IMR-90 (cell line): ENCODE measurements around the gene GPRIN3. TPM values are rescaled to one million over a fixed set of nuclear protein-coding genes. Genes with fewer than 3 reads are reported as not detected.

ENCODE experiments used
- ATAC-seq: fragments of 200-7000 bp; cut with Tn5 transposase; 2 replicates; pipeline ENCODE4 v1.9.1; 2020; ENCODE audit warnings: low read depth, mild to moderate bottlenecking, moderate library complexity
- BruUV-seq: library from RNA; stranded (reverse); fragments of 400-500 nt; replicated peaks from 2 replicates; lab custom pipeline; 2021; lab: Mats Ljungman, UMichigan
- CTCF ChIA-PET: fragments of 300-600 bp; formaldehyde crosslinking; extraction: SDS; loops from one replicate; lab custom pipeline; 2021; ENCODE audit warnings: antibody characterized with exemption; lab: Yijun Ruan, JAX
- POLR2A ChIA-PET: fragments of 300-600 bp; sonication (Branson Sonifier 250); formaldehyde crosslinking; loops from one replicate; lab custom pipeline; 2022; ENCODE audit warnings: antibody characterized with exemption; ENCODE audit not compliant: unreplicated experiment; lab: Charles Lee
- DNase-seq: peaks from one replicate; pipeline ENCODE4 v3.0.0; 2013
- H2AFZ ChIP-seq: replicated peaks from 2 replicates; pipeline ENCODE3; 2013; ENCODE audit warnings: low read length, mild to moderate bottlenecking; ENCODE audit not compliant: poor library complexity
- H2AK5ac ChIP-seq: 2 replicates; pipeline ENCODE4 v1.6.1; 2013; ENCODE audit warnings: low read depth, low read length, inconsistent platforms
- H2AK9ac ChIP-seq: replicated peaks from 2 replicates; pipeline ENCODE3; 2013; ENCODE audit warnings: mild to moderate bottlenecking, low read depth, low read length, moderate library complexity; ENCODE audit not compliant: poor library complexity
- H2BK120ac ChIP-seq: 2 replicates; pipeline ENCODE4 v1.6.1; 2013; ENCODE audit warnings: low read depth, low read length, inconsistent platforms
- H2BK15ac ChIP-seq: 3 replicates; pipeline ENCODE4 v1.6.1; 2013; ENCODE audit warnings: low read depth, low read length, inconsistent platforms
- H2BK20ac ChIP-seq: 2 replicates; pipeline ENCODE4 v1.6.1; 2013; ENCODE audit warnings: low read depth, mild to moderate bottlenecking, inconsistent platforms, low read length, moderate library complexity
- H2BK5ac ChIP-seq: 2 replicates; pipeline ENCODE4 v1.6.1; 2013; ENCODE audit warnings: mild to moderate bottlenecking, low read depth, low read length, inconsistent platforms; ENCODE audit not compliant: poor library complexity, severe bottlenecking
- H3K14ac ChIP-seq: replicated peaks from 2 replicates; pipeline ENCODE4 v1.6.1; 2013; ENCODE audit warnings: low read depth, low read length, inconsistent platforms
- H3K18ac ChIP-seq: 2 replicates; pipeline ENCODE4 v1.6.1; 2013; ENCODE audit warnings: low read depth, low read length, control low read depth
- H3K23ac ChIP-seq: 2 replicates; pipeline ENCODE4 v1.6.1; 2013; ENCODE audit warnings: low read depth, low read length, inconsistent platforms
- H3K27ac ChIP-seq: 2 replicates; pipeline ENCODE4 v1.5.1; 2013; ENCODE audit warnings: mild to moderate bottlenecking, control low read depth, low read length; ENCODE audit not compliant: insufficient read depth
- H3K27me3 ChIP-seq: 2 replicates; pipeline ENCODE4 v1.6.1; 2013; ENCODE audit warnings: low read length; ENCODE audit not compliant: control insufficient read depth, insufficient read depth
- H3K36me3 ChIP-seq: 2 replicates; pipeline ENCODE4 v1.6.1; 2013; ENCODE audit warnings: low read length, mixed read lengths; ENCODE audit not compliant: control insufficient read depth, insufficient read depth
- H3K4ac ChIP-seq: 2 replicates; pipeline ENCODE4 v1.6.1; 2013; ENCODE audit warnings: low read depth, low read length, inconsistent platforms
- H3K4me1 ChIP-seq: 2 replicates; pipeline ENCODE4 v1.6.1; 2013; ENCODE audit warnings: low read length, mixed read lengths; ENCODE audit not compliant: control insufficient read depth, insufficient read depth
- H3K4me2 ChIP-seq: 2 replicates; pipeline ENCODE4 v1.6.1; 2013; ENCODE audit warnings: low read depth, mild to moderate bottlenecking, control low read depth, low read length, moderate library complexity
- H3K4me3 ChIP-seq: 2 replicates; pipeline ENCODE4 v1.5.1; 2013; ENCODE audit warnings: low read depth, mild to moderate bottlenecking, control low read depth, low read length, moderate library complexity; ENCODE audit not compliant: insufficient read depth
- H3K56ac ChIP-seq: 2 replicates; pipeline ENCODE4 v1.6.1; 2013; ENCODE audit warnings: low read length, inconsistent platforms; ENCODE audit not compliant: insufficient read depth; ENCODE audit errors: extremely low read depth
- H3K79me1 ChIP-seq, 2 experiments: 2 replicates each; pipeline ENCODE4 v1.6.1; 2013; ENCODE audit warnings: low read length in 2 of 2, inconsistent platforms in 1 of 2, low read depth in 1 of 2
- H3K9ac ChIP-seq: 2 replicates; pipeline ENCODE4 v1.6.1; 2013; ENCODE audit warnings: low read depth, low read length, control low read depth
- H3K9me1 ChIP-seq: 2 replicates; pipeline ENCODE4 v1.6.1; 2013; ENCODE audit warnings: low read length, inconsistent platforms; ENCODE audit not compliant: insufficient read depth
- H3K9me3 ChIP-seq: 2 replicates; pipeline ENCODE4 v1.6.1; 2013; ENCODE audit warnings: low read length; ENCODE audit not compliant: control insufficient read depth, insufficient read depth
- H4K20me1 ChIP-seq: 2 replicates; pipeline ENCODE4 v1.6.1; 2013; ENCODE audit warnings: low read length, inconsistent platforms; ENCODE audit not compliant: insufficient read depth
- H4K5ac ChIP-seq: 2 replicates; pipeline ENCODE4 v1.6.1; 2013; ENCODE audit warnings: mild to moderate bottlenecking, low read depth, low read length, control low read depth
- H4K8ac ChIP-seq, 2 experiments: 2 replicates each; pipeline ENCODE4 v1.6.1; 2013; ENCODE audit warnings: low read depth in 2 of 2, low read length in 2 of 2, control low read depth in 1 of 2, inconsistent platforms in 1 of 2
- H4K91ac ChIP-seq: 2 replicates; pipeline ENCODE4 v1.6.1; 2013; ENCODE audit warnings: low read depth, low read length, inconsistent platforms; ENCODE audit not compliant: insufficient read depth
- CHD1 ChIP-seq: IDR thresholded peaks from 2 replicates; pipeline ENCODE4 v1.6.1; 2012; ENCODE audit warnings: low read depth, low read length, improper control_type of control experiment
- MAFK ChIP-seq: IDR thresholded peaks from 2 replicates; pipeline ENCODE4 v1.6.1; 2012; ENCODE audit warnings: low read depth, low read length, improper control_type of control experiment
- MAZ ChIP-seq: IDR thresholded peaks from 2 replicates; pipeline ENCODE4 v1.6.1; 2012; ENCODE audit warnings: low read depth, mild to moderate bottlenecking, low read length, improper control_type of control experiment, moderate library complexity, borderline replicate concordance
- MXI1 ChIP-seq: IDR thresholded peaks from 2 replicates; pipeline ENCODE4 v1.6.1; 2012; ENCODE audit warnings: low read depth, mild to moderate bottlenecking, low read length, moderate library complexity, borderline replicate concordance
- POLR2A ChIP-seq: IDR thresholded peaks from 2 replicates; pipeline ENCODE4 v1.6.1; 2012; ENCODE audit warnings: mild to moderate bottlenecking, low read depth, low read length
- RAD21 ChIP-seq: IDR thresholded peaks from 2 replicates; pipeline ENCODE4 v1.6.1; 2012; ENCODE audit warnings: low read length, improper control_type of control experiment
- RCOR1 ChIP-seq: IDR thresholded peaks from 2 replicates; pipeline ENCODE4 v1.6.1; 2012; ENCODE audit warnings: mild to moderate bottlenecking, low read length, improper control_type of control experiment; ENCODE audit not compliant: insufficient replicate concordance
- SMC3 ChIP-seq: fragments of 150-350 bp; IDR thresholded peaks from 2 replicates; pipeline ENCODE4 v1.6.1; 2016; ENCODE audit warnings: low read depth, mild to moderate bottlenecking, antibody characterized with exemption, low read length, moderate library complexity
- WGBS, 2 experiments: methylation state at CpG; one replicate each; pipeline versions ENCODE4 v1.1.5 to v1.1.7; 2013; ENCODE audit warnings: missing lambda C conversion rate in 2 of 2; ENCODE audit not compliant: insufficient read length in 1 of 2; ENCODE audit errors: extremely low coverage in 2 of 2; 5-methylcytosine and 5-hydroxymethylcytosine counted together
- dilution Hi-C: fragments of 300-500 bp; cut with HindIII; formaldehyde crosslinking; loops from one replicate; pipeline ENCODE4 v1.14.3; 2018; ENCODE audit warnings: low sequenced_read_pairs; ENCODE audit not compliant: unreplicated experiment
- in situ Hi-C: fragments of 300-500 bp; cut with MboI; formaldehyde crosslinking; loops from 3 replicates; pipeline ENCODE4 v1.14.3; 2019; ENCODE audit warnings: low sequenced_read_pairs, inconsistent platforms, mixed read lengths
- intact Hi-C: fragments of 100-400 bp; cut with micrococcal nuclease; formaldehyde crosslinking; loops from 2 replicates; pipeline ENCODE4 v1.10.0; 2022
- polyA plus RNA-seq, 3 experiments: library from polyadenylated mRNA; depleted of rRNA; stranded (reverse); fragments of >200 nt; gene quantifications; 2 replicates each; pipeline ENCODE4 v1.2.3, GENCODE V29; 2012; ENCODE audit warnings: low replicate concordance in 1 of 3
- total RNA-seq: library from RNA; depleted of rRNA; stranded (reverse); fragments of >200 nt; gene quantifications from 2 replicates; pipeline ENCODE4 v1.2.3, GENCODE V29; 2012
- TF ChIP-seq, protein P1 (sequence below): conservative IDR thresholded peaks from 2 replicates; pipeline ENCODE4 v1.5.1; 2012; ENCODE audit warnings: mild to moderate bottlenecking, low read depth, low read length, improper control_type of control experiment

The GPRIN3 gene
- total and polyA plus RNA-seq, 2 of the 4 experiments (the other 2 are of a cell fraction), result under 0.01 TPM; not detected in 1

DNA sequence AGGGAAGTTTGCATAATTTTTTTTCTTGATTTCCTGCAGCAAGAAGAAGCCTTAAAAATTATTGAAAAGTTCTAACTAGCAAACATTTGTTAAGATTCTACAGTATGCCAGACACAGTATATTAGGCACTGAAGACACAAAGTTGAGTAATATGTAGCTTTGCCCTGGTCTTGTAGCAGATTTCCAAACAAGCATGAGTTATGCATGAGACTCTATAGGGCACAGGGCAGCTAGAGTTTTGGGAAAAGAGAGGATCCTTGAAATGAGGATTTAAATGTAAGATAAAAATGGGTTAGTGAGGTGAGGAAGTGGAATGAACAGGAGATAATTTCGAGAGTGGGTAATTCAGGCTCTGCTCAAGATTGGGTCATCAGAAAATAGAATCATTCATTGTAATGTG lies 8.6 kb upstream of the GPRIN3 start:
- peaks cover 2% of the 10 kb centered on the region; the same call in 1 of the 2 replicates for H3K4me1 ChIP-seq
- no peak overlapping the region for H2AK5ac ChIP-seq
- no peak overlapping the region for H3K18ac ChIP-seq
- no peak overlapping the region for H3K56ac ChIP-seq
- WGBS, 2 experiments, result 100% methylated on average over 1 of the region's 1 CpG; no CpG with 5 or more reads in 1 of the 2 experiments
- no peak overlapping the region for H4K5ac ChIP-seq
- no peak overlapping the region for H2BK15ac ChIP-seq
- H3K14ac ChIP-seq, result no peak overlapping the region
- H2BK5ac ChIP-seq, result no peak overlapping the region
- no peaks in the 10 kb centered on the region for H3K79me1 ChIP-seq
- no peak overlapping the region for H3K4me2 ChIP-seq
- no peak overlapping the region for H2AFZ ChIP-seq
- no peak overlapping the region for H2AK9ac ChIP-seq
- H3K4ac ChIP-seq, result no peak overlapping the region
- no peaks in the 10 kb centered on the region; the same call in 1 of the 2 replicates for H3K27me3 ChIP-seq
- H3K9me3 ChIP-seq, result no peaks in the 10 kb centered on the region
- TF ChIP-seq CHD1 (no peak), RAD21 (no peak), MXI1 (no peak), SMC3 (no peak), RCOR1 (no peak), MAFK (no peak), POLR2A (no peak), MAZ (no peak)
- TF ChIP-seq, protein P1, sequence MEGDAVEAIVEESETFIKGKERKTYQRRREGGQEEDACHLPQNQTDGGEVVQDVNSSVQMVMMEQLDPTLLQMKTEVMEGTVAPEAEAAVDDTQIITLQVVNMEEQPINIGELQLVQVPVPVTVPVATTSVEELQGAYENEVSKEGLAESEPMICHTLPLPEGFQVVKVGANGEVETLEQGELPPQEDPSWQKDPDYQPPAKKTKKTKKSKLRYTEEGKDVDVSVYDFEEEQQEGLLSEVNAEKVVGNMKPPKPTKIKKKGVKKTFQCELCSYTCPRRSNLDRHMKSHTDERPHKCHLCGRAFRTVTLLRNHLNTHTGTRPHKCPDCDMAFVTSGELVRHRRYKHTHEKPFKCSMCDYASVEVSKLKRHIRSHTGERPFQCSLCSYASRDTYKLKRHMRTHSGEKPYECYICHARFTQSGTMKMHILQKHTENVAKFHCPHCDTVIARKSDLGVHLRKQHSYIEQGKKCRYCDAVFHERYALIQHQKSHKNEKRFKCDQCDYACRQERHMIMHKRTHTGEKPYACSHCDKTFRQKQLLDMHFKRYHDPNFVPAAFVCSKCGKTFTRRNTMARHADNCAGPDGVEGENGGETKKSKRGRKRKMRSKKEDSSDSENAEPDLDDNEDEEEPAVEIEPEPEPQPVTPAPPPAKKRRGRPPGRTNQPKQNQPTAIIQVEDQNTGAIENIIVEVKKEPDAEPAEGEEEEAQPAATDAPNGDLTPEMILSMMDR, result no peak
- no TSS peak for BruUV-seq
- no peak for ATAC-seq
- no peak overlapping the region for H2BK120ac ChIP-seq
- H3K4me3 ChIP-seq, result no peak overlapping the region
- intact Hi-C loops, result no loop called here
- in situ Hi-C loops, result no loop called here
- H3K9me1 ChIP-seq, result no peaks in the 10 kb centered on the region
- H4K8ac ChIP-seq, result no peak overlapping the region
- no peak overlapping the region for H4K91ac ChIP-seq
- no peak overlapping the region for H3K27ac ChIP-seq
- H3K36me3 ChIP-seq, result no peaks in the 10 kb centered on the region
- H2BK20ac ChIP-seq, result no peak overlapping the region
- dilution Hi-C loops, result no loop called here
- ChIA-PET POLR2A (no interaction called here), CTCF (no interaction called here)
- no peak for DNase-seq
- H3K9ac ChIP-seq, result no peak overlapping the region
- no peak overlapping the region for H3K23ac ChIP-seq
- H4K20me1 ChIP-seq, result no peaks in the 10 kb centered on the region
